HG03575 (cell line): ENCODE data around the gene CHRM4.

Experiments
- ATAC-seq: cut with Tn5 transposase; IDR thresholded peaks from one replicate; pipeline ENCODE4 v1.9.1; 2021; ENCODE audit not compliant: unreplicated experiment, insufficient number of reproducible peaks, low FRiP score; ENCODE audit errors: extremely low read depth

Gene CHRM4

DNA sequence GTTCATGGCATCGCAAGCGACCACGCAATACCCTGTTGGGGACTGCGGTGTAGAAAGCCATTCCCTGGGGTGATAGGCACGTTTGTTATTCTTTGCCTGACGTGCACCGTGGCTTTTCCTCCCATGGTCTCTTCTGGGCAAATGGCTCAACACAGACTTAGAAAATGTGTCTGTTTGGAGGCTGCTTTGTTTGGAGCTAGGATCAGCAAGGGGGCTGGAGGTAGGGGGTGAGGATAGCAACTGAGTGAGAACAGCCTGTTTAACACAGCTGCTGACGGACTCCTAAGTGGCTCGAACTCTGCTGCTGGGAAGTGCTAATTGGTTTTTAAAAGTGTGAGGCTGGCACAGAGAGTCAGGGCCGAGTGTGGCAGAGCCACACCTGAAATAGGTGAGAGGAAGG lies 16.1 kb upstream of the CHRM4 start:
- ATAC-seq: no peak

DNA sequence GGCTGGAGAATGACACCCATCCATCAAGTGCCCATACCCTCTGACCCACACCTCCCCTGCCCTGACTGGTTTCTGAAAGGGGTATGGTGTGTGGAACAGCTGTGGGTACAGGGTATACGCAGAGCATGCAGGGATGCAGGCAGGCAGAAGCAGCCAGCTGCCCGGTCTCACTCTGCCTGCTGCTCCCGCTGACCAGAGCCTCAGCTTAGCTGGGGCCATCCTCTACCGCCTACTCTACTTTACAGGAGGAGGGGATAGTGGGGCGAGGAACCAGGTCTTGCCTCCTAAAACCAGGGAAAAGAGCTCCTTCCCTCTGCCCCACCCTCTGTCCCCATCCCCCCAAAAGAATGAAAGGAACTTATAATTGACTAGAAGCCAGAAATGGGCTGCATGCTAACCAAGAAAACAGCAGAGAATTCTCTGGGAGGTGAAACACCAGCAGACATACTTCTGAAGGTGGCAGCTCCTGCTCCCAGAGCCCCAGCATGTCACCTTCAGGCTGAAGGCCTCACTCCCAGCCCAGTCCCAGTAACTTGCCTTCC lies 13.0 kb upstream of the CHRM4 start:
- ATAC-seq: no peak

DNA sequence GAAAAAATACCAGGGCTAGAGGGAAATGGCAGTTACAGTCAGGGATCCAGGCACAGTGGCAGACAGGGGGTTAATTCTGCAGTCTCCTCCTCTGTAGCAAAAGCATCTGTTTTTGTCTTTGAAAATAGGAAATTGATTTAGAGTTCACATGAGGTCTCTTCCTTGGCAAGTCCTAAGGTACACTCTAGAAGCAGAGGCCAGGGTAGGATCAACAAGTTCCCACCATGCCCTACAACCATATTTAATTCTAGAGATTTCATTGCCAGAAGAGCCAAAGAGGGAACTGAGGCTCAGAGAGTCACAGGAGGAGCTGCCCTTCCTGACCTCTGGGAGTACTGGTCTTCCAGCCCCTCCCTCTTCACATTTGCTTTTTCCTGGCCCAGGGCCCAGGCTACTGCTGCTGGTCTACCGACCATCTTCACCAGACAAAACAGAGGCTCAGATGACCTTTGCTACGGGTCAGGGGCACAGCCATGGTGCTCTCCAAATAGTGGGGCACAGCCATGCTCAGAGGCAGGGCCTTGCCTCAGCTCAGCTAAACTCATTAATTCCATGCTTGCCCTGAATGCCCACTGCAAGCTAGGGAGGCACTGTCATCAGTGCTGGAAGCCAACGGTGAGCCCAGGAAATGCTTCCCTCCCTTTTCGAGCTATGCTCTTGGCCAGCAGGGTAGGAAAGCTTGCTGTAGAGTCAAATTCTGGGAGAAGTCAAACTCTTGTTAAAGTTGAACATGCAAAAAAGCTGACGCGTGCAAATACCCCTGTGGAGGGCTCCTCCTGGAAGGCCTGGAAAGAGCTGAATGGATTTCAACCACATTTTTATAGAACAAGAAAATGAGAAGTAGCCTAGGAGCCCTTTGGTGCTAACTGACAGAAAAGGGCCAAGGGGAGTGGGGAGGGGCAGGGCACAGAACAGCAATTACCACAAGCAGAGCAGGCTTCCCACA lies 11.7 kb upstream of the CHRM4 start:
- ATAC-seq: no peak

DNA sequence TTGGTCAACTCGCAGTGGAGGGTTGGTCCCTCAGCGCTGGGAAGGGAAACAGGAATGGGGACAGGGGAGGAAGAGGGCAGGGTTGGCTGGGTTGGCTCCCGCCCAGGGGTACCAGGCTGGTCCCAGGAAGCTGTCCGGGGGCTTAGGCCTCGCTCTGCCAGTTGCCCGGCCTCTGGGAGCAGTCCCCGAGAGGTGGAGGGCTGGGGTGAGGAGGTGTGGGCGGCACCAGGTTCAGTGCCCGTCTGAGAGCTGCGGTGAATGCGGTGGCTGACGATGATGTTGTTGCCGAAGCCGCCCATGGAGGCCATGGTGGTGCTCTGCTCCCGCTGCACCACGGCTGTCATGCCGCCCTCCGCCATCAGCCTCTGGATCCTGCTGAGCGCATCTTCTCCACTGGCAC lies 6.0 kb upstream of the CHRM4 start:
- ATAC-seq: no peak

DNA sequence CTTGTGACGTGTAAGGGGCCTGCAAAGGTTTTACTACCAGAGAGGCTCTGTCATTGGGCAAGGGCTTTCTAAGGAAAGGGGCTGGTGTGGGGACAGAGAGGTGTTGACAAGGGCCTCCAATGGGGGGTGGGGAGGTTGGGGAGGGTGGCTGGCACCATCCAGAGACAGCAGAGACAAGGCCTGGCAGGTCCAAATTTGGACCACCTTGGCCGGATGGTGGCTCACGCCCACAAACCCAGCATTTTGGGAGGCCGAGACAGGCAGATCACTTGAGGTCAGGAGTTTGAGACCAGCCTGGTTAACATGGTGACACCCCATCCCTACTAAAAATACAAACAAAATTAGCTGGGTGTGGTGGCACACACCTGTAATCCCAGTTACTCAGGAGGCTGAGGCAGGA lies 2.2 kb upstream of the CHRM4 start:
- ATAC-seq: no peak

DNA sequence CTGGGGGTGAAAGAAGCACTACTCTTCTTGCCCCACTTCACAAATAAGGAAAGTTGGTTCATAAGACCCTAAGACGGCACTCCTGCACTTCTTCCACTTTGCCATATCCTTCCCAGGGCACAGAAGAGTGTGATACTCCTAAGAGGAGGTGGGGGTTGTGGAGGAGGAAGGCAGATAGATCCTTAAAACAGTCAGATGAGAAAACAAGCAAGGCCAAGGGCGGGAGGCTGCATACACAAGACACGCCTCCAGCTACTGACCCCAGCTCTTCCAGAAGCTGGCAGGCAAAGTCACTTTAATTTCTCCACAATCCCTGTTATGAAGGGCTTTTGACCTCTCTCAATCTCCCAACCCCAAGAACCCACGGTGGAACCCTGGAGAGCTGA lies 1.6 kb upstream of the CHRM4 start:
- no peak for ATAC-seq

DNA sequence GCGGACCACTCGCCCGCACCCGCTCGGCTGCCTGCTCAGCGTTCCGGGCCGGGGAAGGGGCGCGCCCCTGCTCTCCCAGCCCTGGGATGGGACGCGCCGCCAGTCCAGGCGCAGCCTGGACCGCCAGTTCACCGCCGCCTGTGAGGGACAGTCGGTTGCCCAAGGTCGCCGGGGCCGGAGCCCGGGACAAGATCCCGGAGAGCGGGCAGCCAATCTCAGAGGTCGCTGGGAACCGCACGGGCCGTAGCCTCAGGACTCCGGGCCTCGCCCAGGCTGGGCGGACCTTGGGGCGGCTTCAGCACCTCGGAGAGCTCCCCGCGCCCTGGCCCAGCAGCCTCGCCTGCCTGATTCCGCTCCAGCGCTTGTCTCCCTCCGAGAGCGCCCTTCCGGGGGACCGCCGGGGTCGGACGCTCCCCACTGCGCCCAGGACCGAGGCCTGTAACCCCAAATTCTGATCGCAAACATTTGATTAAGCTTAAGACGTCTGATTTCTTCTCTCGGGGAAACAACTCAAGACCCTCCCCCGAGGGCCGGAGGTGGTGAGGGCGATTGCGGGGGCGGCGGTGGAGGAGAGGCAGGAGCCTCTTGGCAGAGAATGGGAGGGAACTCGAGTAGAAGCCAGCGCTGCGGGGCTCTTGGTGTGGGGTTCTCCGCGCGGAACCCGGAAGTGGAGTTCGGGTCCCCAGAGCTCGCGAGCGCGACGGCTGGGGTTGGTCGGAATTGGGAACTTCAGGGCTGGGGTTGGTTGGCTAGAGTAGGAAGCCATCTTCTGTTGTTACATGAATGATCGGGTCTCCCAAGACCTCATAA lies 1.1 kb upstream of the CHRM4 start:
- no peak for ATAC-seq

DNA sequence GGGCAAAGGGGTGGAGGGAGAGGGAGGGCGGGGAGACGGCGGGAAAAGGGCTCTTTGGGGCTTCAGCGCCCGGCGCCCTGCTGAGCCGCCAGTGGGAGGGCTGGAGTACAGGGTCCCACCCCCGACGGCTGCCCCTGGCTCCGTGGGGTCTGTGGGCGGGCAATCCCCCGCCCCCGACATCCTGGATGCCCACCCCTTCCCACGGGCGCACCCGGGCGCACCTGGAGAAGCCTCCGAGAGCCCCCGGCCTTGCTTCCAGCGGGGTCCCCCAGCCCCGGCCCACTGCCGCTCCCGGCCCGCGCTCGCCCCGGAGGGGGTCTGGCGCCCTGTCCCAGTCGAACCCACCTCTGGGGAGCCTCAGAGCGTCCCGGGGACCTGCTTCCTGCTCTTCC lies 394 bp downstream of the CHRM4 start:
- ATAC-seq: no peak

DNA sequence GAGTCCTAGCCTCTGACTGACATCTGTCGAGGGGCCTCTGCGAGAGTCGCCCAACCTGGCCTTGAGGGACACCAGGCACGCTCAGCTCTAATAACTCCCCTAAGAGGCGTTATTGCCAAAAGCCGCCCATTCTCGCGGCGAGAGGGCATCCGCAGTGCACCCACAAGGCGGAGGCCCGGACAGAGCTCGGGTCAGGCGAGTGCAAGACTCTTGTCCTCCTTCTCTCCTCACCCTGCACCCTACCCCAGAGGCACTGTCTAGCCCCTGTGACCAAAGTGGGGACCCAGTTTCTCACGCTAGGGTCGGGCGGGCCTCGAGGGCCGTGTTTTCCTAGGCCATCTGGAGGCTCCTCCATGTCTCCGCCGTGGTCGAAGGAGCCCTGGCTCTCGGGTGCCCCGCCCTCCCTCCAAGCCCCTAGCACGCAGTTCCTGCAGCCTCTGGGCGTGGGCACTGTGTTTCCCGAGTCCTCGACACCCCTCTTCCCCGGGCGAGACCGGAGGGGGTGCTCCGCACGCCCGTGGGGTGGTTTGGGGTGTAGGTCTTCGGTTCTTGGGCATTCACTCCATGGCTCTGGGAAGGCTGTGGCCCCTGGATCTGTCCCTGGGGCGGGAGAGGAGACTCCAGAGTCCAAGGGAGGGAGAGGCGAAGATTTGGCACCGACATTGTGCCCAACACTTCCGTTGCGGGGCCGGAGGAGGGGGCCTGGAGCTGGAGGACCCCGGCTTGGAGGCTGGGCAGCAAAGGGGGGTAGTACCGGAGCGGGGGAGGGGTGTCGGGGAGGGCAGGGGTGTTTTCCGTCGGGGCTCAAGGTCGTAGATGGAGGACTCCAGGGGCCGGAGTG lies 1.0 kb downstream of the CHRM4 start:
- no peak for ATAC-seq

DNA sequence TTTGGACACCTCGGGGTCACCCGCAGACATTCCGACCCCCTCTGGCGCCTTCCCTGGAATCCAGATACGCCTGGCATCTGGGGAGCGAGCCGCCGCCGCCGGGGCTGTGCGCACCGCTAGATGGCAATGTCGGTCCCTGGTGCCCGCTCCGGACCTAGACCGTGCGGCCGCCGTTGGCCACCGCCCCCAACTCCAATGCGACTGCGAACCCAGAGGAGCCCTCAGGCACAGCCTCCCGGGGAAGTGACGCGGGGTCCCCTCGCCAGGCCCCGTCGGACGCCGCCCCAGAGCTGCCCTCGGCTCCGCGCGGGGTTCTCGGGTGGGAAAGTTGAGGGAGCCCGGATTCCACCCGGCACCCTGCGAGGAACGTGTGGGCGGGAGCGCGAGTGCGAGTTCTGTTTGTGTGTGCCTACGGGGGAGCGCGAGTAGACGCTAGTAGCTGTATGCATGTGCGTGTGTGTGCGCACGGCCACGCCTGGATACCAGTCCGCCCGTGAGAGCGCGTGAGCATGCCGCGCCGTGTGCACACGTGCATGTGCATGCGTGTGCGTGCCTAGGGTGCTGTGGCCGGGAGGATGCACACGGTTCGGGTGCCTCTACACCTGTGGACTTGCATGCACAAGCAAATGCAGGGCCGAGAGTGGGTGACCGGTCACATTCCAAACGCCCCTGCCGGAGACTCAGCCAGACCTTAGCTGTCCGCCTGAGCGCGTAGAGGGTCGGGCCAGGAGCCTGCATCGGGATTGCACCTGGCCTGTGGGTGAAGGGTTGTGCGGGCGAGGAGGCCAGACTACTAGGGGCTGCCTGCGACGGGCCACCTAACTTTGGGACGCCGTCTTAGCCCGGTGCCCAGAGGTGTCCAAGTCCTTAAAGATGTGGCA lies 1.9 kb downstream of the CHRM4 start:
- ATAC-seq: no peak

DNA sequence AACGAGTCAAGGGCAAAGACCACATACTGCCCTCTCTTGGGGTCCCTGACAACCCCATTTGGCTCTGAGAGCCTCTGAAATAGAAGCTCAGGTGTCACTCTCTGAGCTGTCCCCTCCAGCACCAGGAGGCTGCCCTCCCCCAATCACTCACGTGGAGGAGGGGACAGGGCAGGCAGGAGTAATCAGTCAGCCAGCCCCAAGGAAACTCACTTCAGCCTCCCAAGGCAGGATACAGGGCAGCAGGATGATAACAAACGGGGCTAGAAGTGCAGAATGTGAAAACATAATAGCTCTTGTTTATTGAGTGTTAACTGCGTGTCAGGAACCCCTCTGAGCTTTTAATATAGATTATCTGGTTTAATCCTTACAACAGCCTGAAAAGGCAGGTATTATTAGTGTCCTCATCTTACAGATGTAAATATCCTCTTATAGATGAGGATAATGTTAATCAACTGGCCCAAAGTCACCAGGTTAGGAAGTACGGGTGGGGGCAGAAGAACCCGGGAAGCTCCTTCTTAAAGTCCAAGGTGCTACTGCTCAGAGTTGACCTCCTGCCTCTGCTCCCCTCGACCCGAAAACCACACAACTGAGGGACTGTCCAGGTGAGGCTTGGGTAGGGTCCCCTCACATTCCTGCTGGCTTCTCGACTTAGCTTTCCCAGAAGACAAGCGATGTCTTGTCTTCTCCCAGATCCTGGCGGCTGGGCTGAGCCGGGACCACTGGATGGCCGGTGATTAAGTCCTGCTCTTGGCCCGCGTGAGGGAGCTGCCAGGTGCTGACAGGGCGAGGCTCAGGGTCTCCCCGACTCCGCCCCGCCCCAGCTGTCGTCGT lies 2.7 kb downstream of the CHRM4 start:
- ATAC-seq: no peak

DNA sequence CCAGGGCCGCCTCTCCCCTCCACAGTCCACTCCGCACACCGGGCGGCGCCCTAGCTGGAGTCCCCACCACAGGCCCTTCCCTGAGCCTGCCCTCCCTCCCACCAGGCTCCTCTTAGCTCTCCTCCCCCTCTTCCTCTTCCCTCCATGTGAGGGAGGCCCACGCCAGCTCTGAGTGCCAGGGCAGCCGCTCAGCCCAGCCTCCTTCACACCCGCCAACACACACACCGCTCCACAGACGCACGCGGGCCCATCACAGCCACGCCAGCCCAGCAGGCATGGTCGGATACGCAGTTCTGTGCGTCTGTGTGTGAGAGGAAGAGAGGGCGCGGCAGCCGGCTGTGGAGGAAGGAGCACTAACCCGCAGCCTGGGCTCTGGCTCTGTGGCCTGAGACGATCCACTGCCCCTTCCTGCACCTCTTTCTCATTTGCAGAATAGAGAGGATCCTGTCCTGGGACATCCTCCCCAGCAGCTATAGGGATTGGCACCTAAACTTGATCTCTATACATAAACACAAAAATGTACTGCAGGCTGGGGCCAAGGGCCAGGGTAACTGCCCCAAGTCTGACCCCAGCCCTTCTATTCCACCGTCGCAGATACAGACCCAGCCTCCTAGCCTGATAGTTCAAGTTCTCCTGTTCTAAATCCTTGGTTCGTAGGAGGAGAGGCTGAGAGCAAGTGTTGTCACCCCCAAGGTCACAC lies 3.5 kb downstream of the CHRM4 start:
- ATAC-seq: no peak

DNA sequence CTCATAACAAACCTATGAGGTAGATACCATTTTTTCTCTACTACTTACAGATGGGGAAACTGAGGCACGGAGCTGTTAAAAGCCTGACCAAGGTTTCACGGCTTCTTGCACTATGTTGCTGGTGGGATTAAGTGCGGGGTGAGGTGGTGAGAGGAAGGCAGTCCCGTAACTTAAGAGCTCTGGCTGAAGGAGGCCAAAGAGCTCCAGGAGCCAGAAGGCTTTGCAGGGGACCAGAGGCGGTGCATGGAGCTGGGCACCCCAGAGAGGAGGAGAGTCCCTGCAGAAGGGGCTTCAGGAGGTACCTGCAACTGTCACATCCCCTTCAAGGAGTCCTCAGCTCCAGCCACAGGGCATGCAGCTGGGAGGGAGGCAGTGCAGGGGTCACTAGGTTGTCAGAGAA lies 4.1 kb downstream of the CHRM4 start:
- ATAC-seq: no peak

DNA sequence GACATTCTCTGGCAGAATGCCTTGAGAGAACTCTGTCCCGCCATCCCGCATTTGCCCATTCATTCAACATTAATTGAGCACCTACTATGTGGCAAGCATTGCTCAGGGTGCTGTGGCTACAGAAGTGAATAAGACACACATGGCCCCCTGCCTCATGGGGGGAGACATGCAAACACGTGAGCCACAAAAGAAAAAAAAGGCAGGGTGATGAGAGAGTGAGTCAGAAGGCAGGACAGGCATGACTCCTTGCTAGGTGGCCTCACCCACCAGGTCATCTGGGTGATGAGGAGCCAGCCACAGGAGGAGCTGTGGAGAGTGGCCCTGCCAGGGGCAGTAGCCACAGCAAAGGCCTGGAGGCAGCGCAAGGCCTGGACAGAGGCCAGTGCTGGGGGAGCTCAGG lies 4.9 kb downstream of the CHRM4 start:
- ATAC-seq: no peak

DNA sequence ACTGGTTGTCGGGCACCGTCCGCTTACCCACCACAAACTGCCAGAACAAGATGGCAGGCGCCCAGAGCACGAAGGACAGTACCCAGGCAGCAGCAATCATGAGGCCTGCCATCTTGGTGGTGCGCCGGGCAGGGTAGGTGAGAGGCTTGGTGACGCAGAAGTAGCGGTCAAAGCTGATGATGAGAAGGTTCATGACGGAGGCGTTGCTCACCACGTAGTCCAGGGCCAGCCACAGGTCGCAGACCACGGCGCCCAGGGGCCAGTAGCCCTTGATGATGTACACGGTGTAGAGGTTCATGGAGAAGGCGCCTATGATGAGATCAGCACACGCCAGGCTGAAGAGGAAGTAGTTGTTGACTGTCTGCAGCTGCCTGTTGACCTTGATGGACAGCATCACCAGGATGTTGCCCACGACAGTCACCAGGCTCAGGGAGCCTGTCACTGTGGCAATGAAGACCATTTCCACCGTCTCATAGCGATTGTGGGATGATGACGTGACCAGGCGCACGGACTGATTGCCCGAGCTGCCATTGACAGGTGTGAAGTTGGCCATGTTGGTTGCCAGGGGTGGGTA lies 5.5 kb downstream of the CHRM4 start:
- no peak for ATAC-seq

DNA sequence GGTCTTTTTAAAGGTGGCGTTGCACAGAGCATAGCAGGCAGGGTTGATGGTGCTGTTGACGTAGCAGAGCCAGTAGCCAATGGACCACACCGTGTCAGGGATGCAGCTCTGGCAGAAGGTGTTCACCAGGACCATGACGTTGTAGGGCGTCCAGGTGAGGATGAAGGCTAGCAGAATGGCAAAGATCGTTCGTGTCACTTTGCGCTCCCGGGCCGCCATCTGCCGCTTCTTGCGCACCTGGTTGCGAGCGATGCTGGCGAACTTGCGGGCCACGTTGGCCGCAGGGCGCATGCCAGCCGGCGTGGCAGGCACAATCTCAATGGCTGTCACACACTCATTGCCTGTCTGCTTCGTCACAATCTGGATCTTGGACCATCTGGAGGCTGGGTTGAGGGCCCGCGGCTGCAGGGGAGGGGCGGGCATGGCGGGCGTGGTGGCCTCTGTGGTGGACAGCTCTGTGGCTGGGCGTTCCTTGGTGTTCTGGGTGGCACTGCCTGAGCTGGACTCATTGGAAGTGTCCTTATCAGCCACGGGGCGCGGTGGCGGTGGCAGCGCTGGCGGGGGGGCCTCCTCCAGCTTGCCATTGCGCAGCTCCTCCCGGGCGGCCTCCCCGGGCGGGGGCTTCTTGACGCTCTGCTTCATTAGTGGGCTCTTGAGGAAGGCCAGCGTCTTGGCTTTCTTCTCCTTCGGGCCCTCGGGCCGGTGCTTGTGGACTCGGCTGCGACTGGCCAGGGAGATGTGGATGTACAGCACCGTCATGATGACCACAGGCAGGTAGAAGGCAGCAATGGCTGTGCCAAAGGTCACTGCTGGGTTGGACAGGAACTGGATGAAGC lies 6.2 kb downstream of the CHRM4 start:
- ATAC-seq: no peak
